ENCODE results near the gene ARHGAP6. TPM values are rescaled to one million over a fixed set of nuclear protein-coding genes. Genes with fewer than 3 reads are reported as not detected.

Gene ARHGAP6
- total RNA-seq, 1 donor from 2014 or later = 5.1 TPM

DNA sequence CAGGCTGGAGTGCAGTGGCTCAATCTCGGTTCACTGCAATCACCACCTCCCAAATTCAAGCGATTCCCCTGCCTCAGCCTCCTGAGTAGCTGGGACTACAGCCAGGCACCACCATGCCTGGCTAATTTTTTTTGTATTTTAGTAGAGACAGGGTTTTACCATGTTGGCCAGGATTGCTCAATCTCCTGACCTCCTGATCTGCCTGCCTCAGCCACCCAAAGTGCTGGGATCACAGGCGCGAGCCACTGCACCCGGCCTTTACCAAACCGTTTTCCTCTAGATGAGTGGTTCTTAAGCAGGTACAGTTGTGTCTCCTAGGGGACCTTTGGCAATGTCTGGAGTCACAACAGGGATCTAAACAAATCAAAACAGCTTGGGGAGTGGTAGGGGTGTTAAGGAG lies 360.9 kb downstream of the ARHGAP6 start:
- no peak for DNase-seq (ENCODE audit: low spot score)

DNA sequence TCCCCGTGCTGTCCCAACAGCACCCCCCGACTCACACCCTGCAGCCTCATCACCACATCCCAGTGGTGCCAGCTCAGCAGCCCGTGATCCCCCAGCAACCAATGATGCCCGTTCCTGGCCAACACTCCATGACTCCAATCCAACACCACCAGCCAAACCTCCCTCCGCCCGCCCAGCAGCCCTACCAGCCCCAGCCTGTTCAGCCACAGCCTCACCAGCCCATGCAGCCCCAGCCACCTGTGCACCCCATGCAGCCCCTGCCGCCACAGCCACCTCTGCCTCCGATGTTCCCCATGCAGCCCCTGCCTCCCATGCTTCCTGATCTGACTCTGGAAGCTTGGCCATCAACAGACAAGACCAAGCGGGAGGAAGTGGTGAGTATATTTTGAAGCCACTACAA lies 367.1 kb downstream of the ARHGAP6 start:
- DNase-seq (ENCODE audit: low spot score) = no peak

DNA sequence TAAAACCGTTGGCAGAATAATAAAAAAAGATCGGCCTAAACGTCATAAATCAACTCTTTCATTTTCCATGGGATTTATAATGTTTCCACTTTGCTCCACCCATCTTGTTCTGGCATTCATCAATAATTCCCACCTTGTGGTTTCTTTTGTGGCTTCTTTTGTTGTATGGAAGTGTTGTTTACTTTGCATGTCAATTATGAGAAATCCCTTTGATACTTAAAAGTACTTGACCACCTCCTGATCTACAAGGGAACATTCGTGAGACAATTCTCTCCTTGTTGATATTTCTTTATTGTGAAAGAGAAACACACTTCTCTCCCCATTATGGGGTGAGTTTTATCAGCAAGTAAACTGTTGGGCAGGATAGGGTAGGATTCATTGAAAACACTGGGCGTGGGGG lies 369.7 kb downstream of the ARHGAP6 start:
- no peak for DNase-seq (ENCODE audit: low spot score)

DNA sequence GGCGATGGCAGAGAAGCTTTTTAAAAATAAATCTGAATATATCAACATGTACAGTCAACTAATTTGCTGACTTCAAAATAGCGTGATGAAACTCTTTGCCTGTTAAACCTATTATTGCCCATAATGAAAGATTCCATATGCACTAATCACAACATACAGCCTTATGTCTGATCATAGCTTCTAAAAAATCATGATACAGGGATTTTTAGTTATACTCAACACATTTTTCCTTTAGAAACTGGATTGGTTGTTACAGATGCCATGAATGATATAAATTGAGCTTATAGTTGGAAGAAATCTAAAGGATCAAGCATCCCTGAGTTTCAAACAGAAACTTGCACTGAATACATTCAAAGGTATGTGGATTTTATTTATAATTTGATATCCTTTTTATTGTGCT lies 372.6 kb downstream of the ARHGAP6 start, which contains the start of gene AMELX:
Gene AMELX, plus strand, starts transcription at position 301 of the 400 bp plus-strand sequence. CDS start 1,376 bp downstream, outside the sequence.
- DNase-seq (ENCODE audit: low spot score) = no peak

DNA sequence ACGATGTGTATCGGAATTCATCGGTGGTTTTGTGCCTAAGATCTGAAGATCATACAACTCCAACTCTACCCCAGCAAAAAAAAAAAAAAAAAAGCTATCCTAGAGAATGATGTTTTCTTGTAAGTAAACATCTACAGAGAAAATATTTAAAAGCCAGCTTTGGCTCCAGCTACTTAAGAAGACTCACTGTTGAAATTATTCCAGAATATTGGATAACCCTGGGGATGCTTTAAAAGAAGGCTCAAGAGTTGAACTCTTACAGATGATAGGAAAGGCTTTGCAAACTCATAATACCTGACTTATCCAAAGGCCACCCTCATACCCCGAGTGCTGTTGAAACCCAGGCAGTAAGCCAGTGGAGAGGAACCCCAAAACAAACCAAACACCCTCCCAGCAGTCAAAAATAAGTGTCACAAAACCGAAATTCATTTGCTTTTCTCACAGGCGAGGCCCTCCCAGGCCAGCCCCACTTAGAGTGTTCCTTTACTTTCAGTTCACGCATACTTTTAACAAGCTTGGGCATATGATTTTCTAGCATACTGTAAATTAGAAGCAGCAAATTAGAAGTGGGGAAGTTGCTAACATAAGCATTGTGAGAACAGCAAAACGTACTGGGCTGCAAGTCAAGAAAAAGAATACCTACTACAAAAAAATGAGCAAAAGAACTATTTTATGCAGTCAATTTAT lies 375.2 kb downstream of the ARHGAP6 start:
- no peak for DNase-seq (ENCODE audit: low spot score)

DNA sequence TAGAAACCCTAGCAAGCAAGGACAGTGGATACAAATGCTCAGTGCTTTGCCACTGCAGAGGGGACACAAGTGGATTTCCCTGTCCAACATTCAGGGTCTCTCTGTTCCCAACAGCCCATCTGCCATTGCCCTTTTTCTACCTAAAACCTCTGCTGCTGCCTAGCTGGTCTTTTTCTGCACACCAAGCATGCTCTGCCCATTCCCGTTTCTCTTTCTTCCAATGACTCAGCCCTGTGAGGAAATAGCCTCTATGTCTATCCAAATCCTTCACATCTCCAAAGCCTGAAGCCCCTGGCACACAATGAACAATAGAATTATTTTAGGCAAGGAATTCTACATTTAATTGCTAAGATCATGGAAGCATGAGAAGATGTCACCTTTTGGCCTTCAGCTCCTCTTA lies 378.2 kb downstream of the ARHGAP6 start:
- no peak for DNase-seq (ENCODE audit: low spot score)

DNA sequence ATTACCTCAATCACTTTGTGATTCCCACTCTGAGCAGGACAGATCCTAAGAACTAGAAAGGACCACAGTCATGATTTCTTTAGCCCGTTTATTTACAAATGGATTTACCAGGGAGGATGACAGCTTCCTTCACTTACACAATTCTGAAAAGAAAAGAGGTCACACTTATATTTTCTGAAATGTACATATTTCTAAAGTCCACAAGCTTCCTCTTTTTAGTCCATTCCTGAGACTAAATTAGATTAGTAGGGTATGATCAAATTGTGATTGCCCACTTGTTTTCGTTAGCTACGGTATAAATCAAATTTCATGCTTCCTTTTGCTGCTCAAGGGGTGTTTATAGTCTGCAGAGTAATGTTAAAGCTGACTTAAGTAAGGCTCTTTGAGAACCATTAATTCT lies 380.1 kb downstream of the ARHGAP6 start:
- no peak for DNase-seq (ENCODE audit: low spot score)

DNA sequence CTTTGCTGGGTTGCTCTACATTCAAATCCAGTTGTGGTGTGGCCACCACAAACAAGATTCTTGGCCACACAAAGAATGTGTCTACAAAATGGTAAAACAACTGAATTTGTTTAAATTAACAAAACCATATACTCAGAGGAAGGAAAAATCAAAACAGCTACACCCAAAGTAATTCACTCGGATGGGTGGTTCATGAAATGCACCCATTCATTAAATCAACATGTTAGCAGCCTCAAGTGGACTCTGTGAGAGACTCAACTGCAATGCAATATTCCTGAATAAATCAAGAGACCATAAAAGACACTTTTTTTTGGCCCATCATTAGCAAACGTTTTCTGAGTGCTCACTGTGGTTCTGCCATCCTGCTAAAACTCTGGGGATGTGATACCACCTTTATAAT lies 383.7 kb downstream of the ARHGAP6 start:
- no peak for DNase-seq (ENCODE audit: low spot score)

DNA sequence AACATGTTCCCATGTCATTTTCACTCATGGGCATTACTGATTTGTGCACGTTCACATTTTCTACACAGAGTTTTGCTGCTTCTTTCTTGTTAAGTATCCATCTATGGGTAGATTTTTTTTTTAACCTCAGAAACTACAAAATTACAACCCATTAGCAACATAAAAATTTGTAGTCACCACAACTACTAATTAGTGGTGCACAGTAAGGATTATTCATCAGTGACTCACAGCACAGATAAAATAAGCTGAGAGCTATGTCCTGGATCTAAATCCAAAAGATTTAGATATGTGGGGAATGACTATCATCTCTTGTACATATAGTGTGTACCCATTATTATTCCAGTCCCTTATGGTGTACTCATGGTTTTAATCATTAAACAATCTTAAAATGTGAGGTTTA lies 392.2 kb downstream of the ARHGAP6 start:
- DNase-seq (ENCODE audit: low spot score) = no peak

DNA sequence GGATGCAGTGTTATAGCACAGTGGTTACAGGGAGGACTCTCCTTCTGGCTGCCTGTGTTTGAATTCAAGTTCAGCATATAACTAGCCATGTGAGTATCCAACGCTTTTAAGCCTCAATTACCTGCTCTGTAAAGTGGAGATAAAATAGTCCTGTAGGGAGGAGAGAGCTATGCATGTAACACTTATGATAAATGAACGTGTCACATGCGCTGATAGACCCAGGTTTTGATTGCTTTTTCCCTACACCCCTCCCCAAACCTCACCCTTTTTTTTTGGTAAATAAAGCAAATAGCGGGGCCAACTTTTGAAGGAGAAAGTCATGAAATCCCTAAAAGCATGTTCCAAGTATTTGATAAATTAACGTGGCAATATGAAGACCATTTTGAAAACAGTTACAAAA lies 392.9 kb downstream of the ARHGAP6 start:
- DNase-seq (ENCODE audit: low spot score) = no peak

DNA sequence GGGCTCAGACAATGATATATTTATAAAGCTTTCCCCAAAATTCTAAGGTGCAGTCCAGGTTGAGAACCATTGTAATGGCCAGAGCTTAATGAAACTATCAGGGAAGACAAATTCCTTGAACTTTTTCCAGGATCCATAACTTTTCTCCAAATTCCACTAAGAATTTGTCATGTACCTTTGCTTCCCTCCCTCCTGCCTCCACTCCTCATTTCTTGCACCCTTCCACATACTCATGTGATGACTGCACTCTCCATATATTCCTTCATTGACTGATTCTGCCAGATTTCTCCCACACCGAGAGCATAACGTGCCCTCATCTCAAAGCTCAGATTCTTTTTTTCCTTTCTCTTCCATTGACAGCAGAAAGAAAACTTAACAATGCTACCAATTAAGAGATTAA lies 393.4 kb downstream of the ARHGAP6 start:
- DNase-seq (ENCODE audit: low spot score) = no peak

DNA sequence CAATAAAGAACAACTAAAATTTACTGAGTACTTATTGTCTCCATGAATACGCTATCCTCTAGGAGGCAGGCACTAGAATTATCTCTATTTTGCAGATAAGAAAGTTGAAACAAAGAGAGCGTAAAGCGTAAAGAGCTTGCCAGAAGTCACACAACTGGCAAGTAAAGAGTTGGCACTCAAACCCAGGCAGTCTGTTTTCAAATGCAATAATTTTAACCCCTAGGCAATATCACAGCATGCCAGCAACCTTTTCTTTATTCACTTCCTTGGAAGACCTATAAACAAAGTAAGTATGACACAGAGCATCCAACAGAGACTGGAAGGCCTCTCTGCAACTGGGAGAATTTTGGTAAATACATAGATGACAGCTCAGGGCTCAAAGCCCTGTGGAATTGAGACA lies 395.7 kb downstream of the ARHGAP6 start:
- no peak for DNase-seq (ENCODE audit: low spot score)

DNA sequence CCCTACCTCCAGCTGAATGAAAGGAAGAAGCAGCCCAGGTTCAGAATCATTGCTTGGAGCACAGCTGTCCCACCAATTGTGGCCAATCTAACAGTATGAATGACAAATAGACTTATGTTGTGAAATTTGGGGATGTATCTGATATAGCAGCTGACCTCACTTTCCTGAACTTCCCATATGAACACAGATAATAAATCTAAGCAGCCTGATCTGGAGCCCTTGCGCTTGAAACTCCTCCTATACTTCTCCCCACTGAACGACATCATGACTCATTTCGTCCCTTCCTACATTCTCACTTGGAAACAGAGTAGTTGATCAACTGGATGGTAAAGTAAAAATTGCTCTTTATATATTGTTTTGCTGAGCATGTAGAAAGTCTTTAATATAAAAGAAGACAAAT lies 396.7 kb downstream of the ARHGAP6 start:
- no peak for DNase-seq (ENCODE audit: low spot score)

DNA sequence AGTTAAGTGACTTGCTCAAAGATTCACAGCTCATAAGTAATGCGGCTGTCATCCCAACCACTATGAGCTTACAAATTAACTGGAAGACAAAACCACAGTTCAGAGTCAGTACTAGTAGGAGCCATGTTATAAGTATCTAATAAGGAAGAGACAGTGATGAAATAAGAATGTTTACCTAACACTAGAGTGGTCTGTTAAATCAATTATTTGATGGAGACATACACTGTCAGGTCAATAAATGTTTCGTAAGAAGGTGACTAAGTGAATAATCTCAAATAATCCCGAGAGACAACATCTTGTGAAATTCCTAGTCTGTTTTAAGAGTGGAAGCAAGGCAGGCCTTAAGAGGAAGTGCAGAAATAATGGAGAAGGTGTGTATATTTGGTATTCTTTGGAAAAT lies 398.3 kb downstream of the ARHGAP6 start:
- DNase-seq (ENCODE audit: low spot score) = no peak

DNA sequence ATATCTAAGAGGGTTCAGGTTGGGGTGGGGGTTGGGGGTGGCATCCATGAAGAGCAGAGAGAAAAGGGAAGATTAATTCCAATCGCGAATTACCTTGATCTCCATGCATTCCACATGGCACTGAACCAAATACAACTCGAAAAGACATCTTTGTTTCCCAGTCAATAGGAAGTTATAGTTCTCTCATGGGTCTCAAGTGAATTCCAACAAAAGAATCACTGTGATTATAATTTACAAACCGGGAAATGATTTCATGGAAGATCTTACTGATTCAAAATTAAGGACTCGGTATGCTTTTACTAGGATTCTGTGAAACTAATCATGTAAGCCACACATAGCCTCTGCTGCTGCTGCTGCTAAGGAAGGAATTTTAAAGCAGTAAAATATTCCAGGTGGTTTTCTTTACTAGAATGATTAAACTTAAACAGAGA lies 399.1 kb downstream of the ARHGAP6 start:
- no peak for DNase-seq (ENCODE audit: low spot score)

DNA sequence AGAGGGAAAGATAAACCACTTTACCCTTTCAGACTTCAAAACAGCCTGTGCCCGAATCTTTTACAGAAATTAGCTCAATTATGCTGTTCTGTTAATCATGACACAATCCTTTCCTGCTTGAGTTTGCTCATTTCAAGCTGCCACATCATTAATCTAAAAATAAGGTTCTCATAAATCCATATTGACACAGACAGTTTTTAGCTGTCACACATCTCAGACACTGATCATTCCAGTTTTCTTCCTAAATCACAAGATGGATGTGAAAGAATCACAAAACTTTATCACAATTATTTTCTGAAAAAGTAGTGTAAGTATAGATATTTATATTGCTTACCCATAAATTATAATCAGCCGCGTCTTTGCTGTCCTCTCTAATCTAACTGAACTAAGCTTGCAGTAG lies 400.4 kb downstream of the ARHGAP6 start:
- DNase-seq (ENCODE audit: low spot score) = no peak

DNA sequence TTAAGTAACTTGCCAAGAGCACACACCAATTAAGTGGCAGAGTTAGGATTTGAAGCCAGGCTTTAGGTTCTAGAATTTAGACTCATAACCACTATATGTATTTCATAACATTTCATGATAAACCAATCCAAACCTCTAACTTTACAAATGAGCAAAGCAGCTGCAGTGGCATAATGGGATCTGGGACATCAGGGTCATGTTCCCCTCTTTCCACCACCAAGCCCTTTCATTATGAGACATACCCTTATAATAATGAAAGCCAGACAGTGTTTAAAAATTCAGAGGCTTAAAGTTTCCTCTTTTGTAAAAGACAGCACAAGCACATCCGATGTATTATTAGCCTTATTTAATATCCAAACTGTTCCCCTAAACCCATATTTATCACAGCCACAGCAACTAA lies 400.8 kb downstream of the ARHGAP6 start:
- DNase-seq (ENCODE audit: low spot score) = no peak

DNA sequence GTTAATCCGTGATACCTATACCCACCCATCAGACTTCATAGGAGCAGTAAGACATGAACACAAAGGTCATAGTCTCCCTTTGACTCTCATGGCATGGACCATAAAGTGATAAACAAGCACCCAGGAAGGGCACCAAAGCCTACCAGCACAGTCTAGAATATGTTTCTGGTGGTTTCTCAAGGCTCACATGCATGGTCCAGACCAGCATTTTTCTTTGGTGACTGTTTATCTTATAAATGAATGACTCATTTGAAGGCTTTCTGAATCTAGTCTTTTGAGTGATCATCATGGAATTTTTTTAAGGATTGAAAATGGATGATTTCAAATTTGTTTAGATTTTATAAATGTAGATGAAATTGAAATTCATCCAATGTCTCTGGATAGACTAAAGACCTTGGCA lies 404.5 kb downstream of the ARHGAP6 start:
- no peak for DNase-seq (ENCODE audit: low spot score)

DNA sequence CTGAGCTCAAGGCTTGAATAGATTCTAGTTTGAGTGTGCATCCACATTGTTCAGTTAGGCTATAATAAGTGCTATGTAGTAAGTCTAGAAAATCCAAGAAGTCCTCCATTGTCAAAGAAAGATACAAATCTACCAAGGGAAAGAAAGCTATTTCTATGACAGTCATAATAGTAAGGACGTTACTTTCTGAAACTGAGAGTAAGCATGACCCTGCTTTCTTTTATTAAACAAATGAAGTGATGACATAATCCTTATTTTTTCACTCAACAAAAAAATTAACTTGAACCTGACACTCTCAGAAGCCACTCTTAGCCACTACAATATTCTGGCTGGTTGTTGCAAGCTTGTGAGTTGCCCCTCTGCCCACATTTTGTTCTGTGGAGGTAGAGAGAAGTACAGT lies 406.3 kb downstream of the ARHGAP6 start:
- no peak for DNase-seq (ENCODE audit: low spot score)

DNA sequence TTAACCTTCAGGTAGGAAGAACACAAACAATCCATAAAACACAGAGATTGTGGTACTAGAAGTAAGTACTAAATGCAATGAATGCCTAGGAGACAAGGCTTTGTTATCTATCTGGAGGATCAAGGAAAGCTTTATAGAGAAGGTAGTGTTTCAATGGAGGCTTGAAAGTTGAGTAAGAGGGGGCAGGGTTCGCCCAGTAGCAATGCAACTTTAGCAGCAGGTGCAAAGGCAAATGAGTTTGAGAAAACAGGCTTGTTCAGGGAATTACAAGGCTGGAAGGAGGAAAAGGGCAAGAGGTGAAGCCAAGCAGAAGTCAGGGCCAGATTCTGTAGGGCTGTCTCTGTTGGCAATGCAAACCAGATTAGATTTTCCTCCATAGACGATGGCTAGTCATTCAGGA lies 408.0 kb downstream of the ARHGAP6 start:
- DNase-seq (ENCODE audit: low spot score) = no peak

DNA sequence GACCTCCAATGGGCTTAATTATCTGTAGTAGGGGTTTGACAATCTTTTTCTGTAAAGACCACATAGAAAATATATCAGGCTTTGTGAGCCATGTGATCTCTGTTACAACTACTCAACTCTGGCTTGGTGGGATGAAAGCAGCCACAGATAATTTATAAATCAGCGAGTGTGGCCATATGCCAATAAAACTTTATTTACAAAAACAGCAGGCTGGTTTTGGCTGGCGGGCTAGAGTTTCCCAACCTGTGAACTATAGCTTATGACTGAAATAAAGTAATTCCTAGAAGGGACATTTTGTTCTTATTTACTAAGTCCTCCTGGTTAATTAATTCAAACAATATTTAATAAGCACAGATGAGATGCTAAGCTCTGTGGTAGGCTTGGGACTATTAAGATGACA lies 408.4 kb downstream of the ARHGAP6 start:
- DNase-seq (ENCODE audit: low spot score) = no peak

DNA sequence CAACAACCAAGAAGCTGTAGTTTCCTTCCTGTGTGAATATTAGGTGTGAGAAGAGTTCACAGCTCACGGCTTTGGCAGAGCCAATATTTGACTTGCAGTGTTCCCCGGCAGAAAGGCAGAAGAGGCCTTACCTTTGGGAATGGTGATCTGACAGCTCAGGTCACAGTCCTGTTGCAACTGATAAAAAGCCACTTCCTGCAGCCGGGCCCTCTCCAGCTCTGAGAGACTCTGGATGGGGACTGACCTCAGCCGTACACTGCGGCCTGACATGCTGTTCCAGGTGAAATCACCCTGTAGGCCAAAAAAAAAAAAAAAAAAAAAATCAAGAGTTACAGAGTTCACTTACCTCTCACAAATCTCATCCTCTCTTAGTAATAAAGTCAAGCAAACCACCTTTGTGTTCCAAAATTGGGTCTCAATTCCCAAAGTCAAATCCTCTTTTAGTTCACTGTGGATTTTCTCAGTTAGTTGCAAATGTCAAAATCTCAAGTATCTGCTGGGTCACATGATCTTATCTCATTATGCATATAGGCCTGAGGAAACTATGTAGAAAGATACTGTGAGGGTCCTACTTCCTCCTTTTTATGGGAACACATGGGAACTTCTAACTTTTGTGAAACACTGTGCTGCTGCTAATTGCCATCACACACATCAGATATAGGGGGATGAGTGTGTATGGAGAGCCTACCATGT lies 411.2 kb downstream of the ARHGAP6 start:
- no peak for DNase-seq (ENCODE audit: low spot score)

DNA sequence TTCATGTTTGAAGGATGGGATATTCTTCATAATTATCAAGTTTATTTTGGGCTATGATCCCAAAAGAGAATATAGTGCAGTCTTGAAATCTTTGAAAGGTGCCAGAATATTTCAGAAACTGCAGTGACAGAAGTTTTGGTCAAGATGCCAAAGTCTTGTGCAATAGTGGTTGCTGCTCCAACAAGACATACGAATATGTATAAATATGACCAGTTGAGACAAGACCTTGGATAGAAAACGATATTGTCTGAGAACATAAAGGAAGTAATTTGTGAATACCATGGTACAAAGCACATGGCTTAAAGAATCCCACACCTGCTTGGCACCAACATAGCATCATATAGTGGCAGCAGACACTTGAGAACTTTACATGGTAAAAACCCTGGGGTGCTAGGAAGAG lies 421.1 kb downstream of the ARHGAP6 start:
- DNase-seq (ENCODE audit: low spot score) = peak; percentile 55

DNA sequence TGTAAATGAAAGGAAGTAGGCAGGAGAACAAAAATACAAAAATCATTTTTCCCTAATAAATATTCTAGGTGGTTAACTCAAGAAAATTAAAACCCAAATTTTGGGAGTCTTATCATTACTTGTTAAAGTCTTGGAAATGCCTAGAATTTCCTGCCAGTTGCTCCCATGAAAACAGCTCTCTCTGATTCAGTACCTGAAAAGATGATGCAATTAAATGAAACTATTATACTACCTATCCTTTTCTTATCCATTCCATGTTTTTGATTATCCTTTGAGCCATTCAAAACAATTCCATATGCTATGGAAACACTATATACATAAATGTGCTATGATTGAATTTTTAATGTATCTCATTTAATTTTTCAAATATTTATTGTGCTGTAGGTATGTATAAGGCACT lies 423.0 kb downstream of the ARHGAP6 start:
- DNase-seq (ENCODE audit: low spot score) = no peak
